GM19397 (cell line): ENCODE results near the gene ZFAND3.

Source experiments
- ATAC-seq: cut with Tn5 transposase; IDR thresholded peaks from one replicate; pipeline ENCODE4 v1.9.1; 2021; ENCODE audit warnings: mild to moderate bottlenecking, moderate library complexity; ENCODE audit not compliant: unreplicated experiment

ZFAND3 gene

DNA sequence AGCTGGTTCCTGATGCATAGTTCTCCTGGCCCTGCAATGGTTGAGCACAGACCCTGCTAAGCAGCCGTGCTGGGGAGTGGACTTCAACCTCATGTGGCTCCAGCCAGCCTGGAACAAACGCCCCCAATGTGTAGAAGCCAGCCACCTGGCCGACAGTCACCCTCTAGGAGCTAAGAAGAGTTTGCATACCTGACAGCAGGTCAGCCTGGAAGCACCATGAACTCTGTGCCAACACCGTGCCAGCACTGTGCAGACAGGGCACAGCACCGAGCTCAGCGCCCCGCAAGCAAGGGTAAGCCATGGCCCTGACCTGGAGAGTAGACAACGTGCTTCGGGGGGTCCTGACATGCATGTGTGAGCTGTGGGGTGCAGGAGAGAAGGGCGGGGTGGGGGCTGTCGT, 356.3 kb downstream of the ZFAND3 start:
- no peak for ATAC-seq

- ATAC-seq = no peak
These were observed 357.5 kb downstream of the ZFAND3 start for GRCh38 chr6:38176797-38177751.

- no peak for ATAC-seq
These were observed 358.5 kb downstream of the ZFAND3 start for GRCh38 chr6:38177882-38178583.

- no peak for ATAC-seq
These were observed 359.0 kb downstream of the ZFAND3 start for GRCh38 chr6:38178584-38178886.

GRCh38 chr6:38179300-38179699, 359.8 kb downstream of the ZFAND3 start:
- no peak for ATAC-seq

- ATAC-seq = no peak
These were observed 360.4 kb downstream of the ZFAND3 start for GRCh38 chr6:38179794-38180430.

GRCh38 chr6:38180586-38180985, 361.1 kb downstream of the ZFAND3 start:
- ATAC-seq = no peak

- ATAC-seq = no peak
These were observed 362.9 kb downstream of the ZFAND3 start for GRCh38 chr6:38182426-38182825.

DNA sequence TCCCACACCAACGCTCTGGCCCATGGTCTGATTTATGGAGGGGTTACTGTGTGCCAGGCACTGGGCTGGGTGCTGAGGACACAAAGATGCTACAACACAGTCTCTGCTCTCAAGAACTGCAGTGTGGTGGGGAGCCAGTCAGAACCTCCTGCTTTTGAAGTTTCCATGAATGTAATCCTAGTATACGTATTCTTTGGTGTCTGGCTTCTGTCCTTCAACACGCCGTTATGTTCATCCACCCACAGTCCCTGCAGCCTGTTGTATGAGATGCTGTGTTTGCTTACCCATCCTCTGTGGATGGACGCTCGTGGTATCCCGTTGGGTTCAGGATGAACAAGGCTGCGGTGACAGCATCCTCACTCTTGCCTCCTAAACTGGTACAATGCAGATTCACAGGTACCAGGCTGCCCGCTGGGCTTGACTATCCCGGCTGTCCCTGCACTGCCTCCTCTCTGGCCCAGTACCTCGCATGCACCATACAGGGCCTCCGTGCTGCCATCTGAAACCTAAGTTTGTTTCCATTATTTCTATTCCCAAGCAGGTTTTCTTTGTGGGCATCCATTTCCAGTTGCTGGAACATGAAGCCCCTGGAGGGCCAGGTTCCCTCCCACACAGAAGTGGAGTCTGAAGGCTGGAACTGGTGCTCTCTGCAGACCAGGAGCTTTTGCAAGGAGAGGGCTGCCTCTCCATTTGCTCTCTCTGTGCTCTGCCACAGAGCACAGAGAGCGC, 364.5 kb downstream of the ZFAND3 start:
- ATAC-seq = no peak

DNA sequence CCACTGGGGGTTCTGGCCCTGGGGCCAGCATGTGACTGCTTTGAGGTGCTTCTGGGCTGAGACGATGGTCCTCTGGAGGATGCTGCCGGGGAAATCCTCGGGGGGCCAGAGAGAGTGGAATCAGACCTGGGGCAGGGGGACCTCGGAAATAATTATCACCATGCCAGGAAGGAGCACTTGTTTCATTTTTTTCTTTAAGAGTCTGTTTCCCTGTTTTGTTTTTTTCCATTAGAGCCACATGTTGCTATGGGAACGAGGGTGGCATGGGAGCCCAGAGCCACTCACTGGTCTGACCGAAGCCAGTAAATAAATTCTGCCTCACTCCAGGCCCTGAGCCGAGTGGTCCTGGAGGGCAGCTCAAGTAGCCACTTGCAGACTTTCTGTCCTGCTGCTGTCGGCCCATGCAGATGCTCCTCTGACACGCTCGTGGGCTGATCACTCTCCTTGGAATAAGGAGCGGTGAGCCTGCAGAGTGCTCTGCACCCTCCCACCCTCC, 365.1 kb downstream of the ZFAND3 start:
- ATAC-seq = no peak

DNA sequence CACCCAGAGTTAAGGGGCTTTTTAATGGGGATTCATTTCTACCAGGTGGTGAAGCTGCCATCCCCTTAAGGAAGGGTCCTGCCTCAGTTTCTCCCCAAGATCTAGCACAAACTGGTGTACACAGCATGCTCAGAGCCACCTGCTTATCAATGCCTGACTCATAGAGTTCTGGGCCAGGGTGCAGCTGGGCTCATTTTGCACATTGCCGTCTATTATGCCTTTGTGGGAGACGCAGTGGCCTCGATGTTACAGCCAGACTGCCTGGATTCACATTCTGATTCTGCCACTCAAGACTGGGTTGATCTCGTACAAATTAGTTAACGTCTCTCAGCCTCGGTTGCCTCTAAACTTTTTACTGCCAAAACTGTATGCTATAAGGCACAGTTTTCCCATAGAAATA, 365.7 kb downstream of the ZFAND3 start:
- ATAC-seq = no peak

GRCh38 chr6:38185752-38186151, 366.2 kb downstream of the ZFAND3 start:
- ATAC-seq = no peak

DNA sequence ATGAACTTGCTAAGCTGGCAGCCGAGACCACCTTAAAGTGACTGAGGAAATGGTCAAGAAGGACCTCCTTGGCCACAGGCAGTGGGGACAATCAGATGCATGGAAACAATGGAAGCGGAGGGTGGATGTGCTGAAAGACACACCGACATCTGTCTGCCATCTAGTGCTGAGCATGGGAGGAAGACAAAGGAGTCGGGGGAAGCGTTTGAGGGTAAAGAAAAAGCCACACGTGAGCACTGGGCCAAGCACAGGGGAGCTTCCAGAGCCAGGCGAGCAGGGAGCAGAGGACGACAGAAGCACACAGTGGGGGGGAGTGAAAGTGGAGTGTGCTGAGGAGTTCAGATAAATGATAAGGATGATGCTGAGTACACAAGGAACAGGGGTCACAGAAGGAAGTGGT, 367.8 kb downstream of the ZFAND3 start:
- no peak for ATAC-seq

DNA sequence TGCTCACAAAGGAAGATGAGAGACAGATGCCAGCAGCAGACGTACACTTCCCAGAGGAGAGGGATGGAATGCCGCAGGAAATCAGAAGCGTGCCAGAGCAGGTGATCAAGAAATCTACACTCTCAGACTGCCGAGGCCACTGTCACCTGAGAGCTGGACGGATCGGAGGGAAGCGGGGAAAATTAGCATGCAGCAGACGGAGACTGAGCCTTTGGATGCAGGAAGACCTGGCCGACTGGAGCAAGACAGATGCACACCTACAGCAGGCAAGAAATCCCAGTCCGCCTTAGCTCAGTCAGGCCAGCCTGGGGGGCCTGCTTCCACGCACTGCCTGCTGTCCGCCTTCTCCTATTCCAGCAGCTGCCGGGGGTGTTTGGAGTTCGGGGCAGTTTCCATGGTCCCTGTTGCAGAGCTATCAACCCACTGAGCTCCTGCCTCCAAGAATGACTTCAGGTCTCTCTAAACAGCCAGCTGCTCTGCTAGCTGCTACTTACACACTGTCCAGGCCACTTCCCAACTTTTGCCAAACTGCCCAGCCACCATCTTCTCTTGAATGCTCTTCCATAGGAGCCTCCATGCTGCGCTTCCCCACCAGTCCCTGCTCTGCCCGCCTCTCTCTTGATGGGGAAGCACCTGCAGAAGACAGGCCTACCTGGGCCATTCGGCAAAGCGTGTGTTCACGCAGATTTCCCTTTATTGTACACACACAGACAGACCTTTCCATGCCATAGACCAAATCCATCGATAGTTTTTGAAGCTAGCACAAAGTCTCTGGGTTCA, 368.5 kb downstream of the ZFAND3 start:
- ATAC-seq = no peak

GRCh38 chr6:38188677-38189335, 369.3 kb downstream of the ZFAND3 start:
- ATAC-seq = no peak

GRCh38 chr6:38191418-38191817, 371.9 kb downstream of the ZFAND3 start:
- no peak for ATAC-seq

DNA sequence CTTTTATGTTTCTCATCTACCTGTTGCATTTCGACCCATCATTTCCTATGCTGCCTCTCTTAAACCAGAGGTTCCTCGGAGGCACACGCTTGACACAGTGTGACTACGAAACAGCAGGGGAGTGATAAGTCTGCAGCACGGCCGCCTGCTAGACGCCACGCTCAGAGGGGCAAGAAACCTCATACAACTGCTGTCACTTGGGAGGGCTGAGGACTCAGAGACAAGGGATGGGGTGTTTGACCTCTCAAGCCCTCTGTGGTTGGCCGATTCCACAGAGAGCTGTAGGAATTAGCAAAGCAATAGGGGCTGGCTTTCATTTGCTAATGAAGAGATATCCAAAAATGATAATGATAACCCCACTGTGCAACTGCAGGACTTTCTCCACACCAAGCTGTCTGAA, 372.5 kb downstream of the ZFAND3 start:
- no peak for ATAC-seq

DNA sequence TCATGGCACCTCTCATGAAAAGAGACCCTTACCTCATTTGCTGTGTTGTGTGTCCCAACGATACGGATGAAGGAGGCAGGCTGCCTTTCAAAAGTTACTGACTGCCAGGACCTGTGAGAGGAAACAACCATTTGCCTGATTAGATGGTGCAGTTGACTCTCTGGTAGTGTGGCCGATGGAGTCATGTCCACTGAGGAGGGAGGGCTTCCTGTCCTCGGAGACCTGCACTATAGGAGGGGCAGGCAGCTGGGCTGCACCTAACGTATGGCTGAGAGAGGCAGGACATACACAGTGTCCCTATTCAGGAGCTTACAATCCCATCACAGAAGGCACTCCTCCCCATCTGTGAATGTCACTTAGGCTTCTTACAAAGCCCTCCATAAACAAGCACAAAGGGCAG, 373.0 kb downstream of the ZFAND3 start:
- ATAC-seq = no peak

- ATAC-seq = no peak
These were observed 373.5 kb downstream of the ZFAND3 start for GRCh38 chr6:38193051-38193450.
